ENCODE data around the gene MAN1B1.
"Not testable (repeated sequence)": the region's sequence is repeated elsewhere in the genome, so short reads cannot be mapped to it uniquely, and the experiment has no call there.

The MAN1B1 gene

DNA sequence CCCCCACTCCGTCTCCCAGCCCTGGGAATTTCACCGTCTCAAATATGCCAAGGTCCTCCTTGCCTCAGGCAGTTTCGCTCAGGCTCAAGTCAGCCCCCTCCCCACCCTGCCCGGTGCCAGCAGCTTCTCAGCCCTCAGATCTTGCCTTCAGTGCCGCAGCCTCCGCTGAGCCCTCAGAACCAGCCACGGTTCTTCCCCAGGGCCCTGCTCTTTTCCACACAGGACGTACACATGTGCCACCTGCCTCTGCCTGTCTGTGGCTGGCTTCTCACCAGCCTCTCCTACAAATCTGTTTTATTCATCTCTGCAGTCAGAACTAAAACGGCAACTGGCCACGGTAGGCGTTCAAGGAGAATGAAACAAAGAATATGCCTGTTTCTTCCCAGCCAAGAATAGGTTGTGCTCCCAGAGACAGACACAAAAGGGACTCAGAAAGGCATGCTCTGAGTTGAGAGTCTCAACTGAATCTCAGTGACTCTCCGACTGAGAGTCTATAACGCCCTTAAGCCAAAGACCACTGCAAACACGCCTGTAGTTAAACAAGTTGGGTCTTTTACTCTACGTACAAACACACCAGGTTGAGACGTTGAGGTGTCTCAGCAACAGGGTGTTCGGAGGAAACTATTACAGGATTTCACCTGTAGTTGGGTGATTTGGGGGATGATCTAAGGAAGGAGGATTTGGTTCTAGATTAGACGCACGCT, 41.5 kb downstream of the MAN1B1 start:
- peak overlapping the region; percentile 79 for H3K4me3 Mint-ChIP-seq
- H3K27me3 Mint-ChIP-seq = peaks cover 7% of the 10 kb centered on the region
- peak overlapping the region; percentile 90 for H3K27ac Mint-ChIP-seq (ENCODE audit: low read depth)
- DNase-seq (ENCODE audit: low spot score in 2 of 2) (no peak), ATAC-seq (replicated peaks; ENCODE audit: extremely low read depth, poor library complexity, severe bottlenecking) (no peak)
- no peaks in the 10 kb centered on the region for H3K9me3 Mint-ChIP-seq
- peaks cover 30% of the 10 kb centered on the region for H3K4me1 Mint-ChIP-seq
- H3K36me3 Mint-ChIP-seq (ENCODE audit: insufficient read depth) = peaks cover 18% of the 10 kb centered on the region

DNA sequence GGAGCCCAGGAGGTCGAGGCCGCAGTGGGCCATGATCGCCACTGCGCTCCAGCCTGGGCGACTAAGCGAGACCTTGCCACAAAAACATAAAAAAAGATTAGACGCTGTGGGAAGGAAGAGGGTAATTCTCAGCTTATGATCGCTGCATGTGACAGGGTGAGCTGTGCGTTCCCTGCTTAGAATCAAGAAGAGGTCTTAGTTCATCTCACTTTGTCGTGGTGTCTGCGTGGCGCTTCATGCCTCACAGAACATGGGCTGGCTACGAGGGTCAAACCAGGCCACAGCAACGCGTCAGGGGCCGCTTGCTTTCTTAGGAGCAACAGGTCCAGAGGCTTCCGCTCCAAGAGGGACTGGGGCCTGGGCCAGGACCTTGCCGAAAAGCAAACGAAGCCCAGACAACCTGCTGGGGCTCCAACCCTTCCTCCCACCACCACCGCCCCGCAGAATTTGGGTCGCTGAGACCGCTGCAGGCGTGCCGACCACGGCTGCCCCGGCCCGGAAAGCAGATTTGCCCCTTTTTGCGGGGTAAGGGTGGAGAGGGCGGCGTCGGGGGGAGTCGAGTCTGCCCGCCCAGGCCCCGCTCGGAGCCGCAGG, 42.2 kb downstream of the MAN1B1 start:
- H3K27ac Mint-ChIP-seq (ENCODE audit: low read depth) = peak overlapping the region; percentile 90
- H3K9me3 Mint-ChIP-seq = no peaks in the 10 kb centered on the region
- peak overlapping the region; percentile 79 for H3K4me3 Mint-ChIP-seq
- peaks cover 18% of the 10 kb centered on the region for H3K36me3 Mint-ChIP-seq (ENCODE audit: insufficient read depth)
- ATAC-seq (replicated peaks; ENCODE audit: extremely low read depth, poor library complexity, severe bottlenecking) (peak; percentile 21), DNase-seq (ENCODE audit: low spot score in 2 of 2) (no peak)
- H3K4me1 Mint-ChIP-seq = peaks cover 30% of the 10 kb centered on the region
- H3K27me3 Mint-ChIP-seq = peaks cover 7% of the 10 kb centered on the region

DNA sequence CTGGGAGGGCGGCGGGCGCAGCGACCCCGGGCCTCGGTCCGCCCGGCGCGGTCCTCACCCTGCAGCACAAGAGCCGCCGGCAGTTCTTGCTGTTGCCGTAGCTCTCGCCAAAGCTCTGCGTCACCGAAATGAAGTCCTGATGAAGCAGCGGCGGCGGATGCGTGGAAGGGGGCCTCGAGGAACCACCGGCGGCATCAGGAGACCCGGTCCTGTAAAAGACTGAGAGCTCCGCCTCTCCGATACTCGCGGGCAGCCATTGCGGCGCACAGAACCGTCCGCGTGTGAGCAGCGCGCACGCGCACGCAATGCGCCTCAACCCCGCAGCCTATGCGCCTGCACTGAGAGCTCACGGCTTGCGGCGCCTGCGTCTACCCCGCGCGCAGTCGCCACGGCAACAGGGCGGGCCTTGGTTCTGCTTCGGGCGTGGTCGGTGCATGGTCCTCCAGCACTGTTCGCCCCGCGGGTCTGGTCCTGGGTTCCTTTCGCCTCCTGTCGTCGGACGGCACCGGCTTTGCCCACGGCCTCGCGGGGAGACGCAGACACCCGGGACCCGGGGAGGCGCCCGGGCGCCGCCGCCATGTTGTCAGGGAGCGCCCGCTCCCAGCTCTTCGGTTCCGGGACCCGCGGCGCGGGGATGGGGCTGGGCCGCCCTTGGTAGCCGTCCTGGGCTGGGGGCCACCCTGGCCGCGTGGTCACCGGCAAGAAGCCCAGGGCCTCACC, 42.8 kb downstream of the MAN1B1 start:
- peaks cover 10% of the 10 kb centered on the region for H3K27me3 Mint-ChIP-seq
- H3K4me1 Mint-ChIP-seq = peaks cover 30% of the 10 kb centered on the region
- ATAC-seq (replicated peaks; ENCODE audit: extremely low read depth, poor library complexity, severe bottlenecking) = peak; percentile 96
- peak; percentile 76 to 84 for DNase-seq (ENCODE audit: low spot score in 2 of 2)
- peaks cover 18% of the 10 kb centered on the region for H3K36me3 Mint-ChIP-seq (ENCODE audit: insufficient read depth)
- no peaks in the 10 kb centered on the region for H3K9me3 Mint-ChIP-seq
- peak overlapping the region; percentile 79 for H3K4me3 Mint-ChIP-seq
- peak overlapping the region; percentile 90 for H3K27ac Mint-ChIP-seq (ENCODE audit: low read depth)

DNA sequence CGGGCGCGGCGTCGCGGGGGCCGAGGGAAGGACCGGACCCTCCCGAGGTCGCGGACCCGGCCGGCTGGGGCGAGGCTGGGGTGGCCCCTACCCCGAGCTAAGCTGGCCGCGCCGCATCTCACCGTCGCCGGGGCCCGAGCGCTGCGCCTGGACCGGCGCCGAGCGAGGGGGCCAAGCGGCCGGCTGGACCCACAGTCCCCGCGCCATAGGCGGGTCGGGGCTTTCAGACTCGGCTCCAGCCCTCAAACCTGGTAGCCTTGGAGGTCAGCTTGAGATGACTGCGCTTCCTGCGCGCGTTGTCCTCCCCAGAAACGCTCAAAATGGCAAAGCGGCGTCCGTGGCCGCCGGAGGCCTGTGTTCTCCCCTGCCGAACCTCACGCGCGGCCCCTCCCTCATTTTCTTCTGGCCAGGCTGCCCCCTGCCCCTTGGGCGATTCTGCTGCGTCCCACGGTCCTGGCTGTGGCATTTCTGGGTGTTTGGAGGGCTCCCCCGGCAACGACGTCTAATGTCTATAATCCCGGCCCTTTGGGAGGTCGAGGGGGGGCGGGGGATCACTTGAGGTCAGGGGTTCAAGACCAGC, 43.5 kb downstream of the MAN1B1 start:
- H3K4me3 Mint-ChIP-seq = peak overlapping the region; percentile 73

DNA sequence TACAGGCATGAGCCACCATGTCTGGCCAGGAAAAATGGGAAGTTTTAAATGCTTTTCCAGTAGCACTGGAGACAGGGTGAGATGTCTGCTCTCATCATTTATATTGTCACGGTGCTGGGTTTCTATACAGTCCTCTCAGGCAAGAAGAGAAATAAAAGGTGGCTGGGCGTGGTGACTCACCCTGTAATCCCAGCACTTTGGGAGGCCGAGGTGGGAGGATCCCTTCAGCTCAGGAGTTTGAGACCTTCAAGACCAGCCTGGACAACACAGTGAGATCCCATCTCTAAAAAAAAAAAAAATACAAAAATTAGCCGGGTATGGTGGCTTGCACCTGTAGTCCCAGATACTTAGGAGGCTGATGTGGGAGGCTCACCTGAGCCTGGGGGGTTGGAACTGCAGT, 47.4 kb downstream of the MAN1B1 start:
- H3K9me3 Mint-ChIP-seq = no peaks in the 10 kb centered on the region
- DNase-seq (ENCODE audit: low spot score in 2 of 2) = no peak
- no peak overlapping the region for H3K4me3 Mint-ChIP-seq
- H3K36me3 Mint-ChIP-seq (ENCODE audit: insufficient read depth) = peaks cover 13% of the 10 kb centered on the region
- H3K27me3 Mint-ChIP-seq = peaks cover 46% of the 10 kb centered on the region
- no peak overlapping the region for H3K27ac Mint-ChIP-seq (ENCODE audit: low read depth)
- ATAC-seq (replicated peaks; ENCODE audit: extremely low read depth, poor library complexity, severe bottlenecking) = no peak
- peaks cover 5% of the 10 kb centered on the region for H3K4me1 Mint-ChIP-seq

More for the DNA sequence above, 43.5 kb downstream of the MAN1B1 start:
- peak overlapping the region; percentile 53 for H3K27ac Mint-ChIP-seq (ENCODE audit: low read depth)
- no peak for DNase-seq (ENCODE audit: low spot score in 2 of 2)
- H3K36me3 Mint-ChIP-seq (ENCODE audit: insufficient read depth) = peaks cover 18% of the 10 kb centered on the region
- peaks cover 30% of the 10 kb centered on the region for H3K4me1 Mint-ChIP-seq
- no peak for ATAC-seq (replicated peaks; ENCODE audit: extremely low read depth, poor library complexity, severe bottlenecking)
- no peaks in the 10 kb centered on the region for H3K9me3 Mint-ChIP-seq
- peaks cover 17% of the 10 kb centered on the region for H3K27me3 Mint-ChIP-seq

DNA sequence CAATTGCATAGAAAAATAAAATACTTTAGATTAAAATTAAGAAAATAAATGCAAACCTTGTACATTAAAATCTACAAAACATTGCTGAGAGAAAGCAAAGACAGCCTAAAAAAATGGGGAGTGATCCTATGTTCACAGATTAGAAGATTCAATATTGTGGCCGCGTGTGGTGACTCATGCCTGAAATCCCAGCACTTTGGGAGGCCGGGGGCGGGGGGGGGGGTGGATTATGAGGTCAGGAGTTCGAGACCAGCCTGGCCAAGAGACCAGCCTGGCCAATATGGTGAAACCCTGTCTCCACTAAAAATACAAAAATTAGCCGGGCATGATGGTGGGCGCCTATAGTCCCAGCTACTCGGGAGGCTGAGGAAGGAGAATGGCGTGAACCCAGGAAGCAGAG, 48.4 kb downstream of the MAN1B1 start:
- H3K27me3 Mint-ChIP-seq = peaks cover 54% of the 10 kb centered on the region

DNA sequence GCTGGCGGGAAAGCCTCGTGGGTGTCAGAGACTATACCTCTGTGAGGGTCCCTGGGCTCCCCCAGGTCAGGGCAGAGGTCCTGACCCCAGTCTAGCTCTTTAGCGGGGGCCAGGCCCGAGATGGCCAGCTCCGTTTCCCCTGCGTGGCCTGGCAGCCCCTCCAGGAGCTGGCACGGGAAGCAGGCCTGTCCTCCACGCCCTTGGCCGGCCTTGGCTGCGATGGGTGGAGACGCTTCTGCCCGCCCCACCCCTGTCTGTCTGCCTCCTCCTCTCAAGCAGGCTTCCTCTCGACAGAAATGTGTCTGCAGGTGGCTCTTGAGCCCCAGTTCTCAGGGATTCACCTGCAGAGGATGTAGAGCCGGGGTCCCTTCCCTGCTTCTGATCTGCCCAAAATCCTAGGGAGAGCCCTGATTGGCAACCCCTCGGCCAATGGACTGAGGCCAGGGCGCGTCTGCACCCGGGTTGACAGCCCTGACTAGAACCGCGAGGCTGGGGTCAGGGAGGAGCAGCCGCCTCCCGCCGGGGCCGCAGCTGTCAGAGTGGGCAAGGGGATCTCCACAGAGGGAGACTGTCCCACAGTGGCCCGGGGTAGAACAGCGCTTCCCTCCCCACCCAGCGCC, 49.6 kb downstream of the MAN1B1 start:
- H3K4me1 Mint-ChIP-seq = no peaks in the 10 kb centered on the region
- H3K36me3 Mint-ChIP-seq (ENCODE audit: insufficient read depth) = peaks cover 16% of the 10 kb centered on the region
- DNase-seq (ENCODE audit: low spot score in 2 of 2) (no peak), ATAC-seq (replicated peaks; ENCODE audit: extremely low read depth, poor library complexity, severe bottlenecking) (no peak)
- no peak overlapping the region for H3K27ac Mint-ChIP-seq (ENCODE audit: low read depth)
- no peaks in the 10 kb centered on the region for H3K9me3 Mint-ChIP-seq
- H3K27me3 Mint-ChIP-seq = peaks cover 62% of the 10 kb centered on the region
- no peak overlapping the region for H3K4me3 Mint-ChIP-seq

More for the DNA sequence above, 48.4 kb downstream of the MAN1B1 start:
- ATAC-seq (replicated peaks; ENCODE audit: extremely low read depth, poor library complexity, severe bottlenecking); H3K27ac Mint-ChIP-seq (ENCODE audit: low read depth); H3K4me3 Mint-ChIP-seq; DNase-seq (ENCODE audit: low spot score in 2 of 2); H3K9me3 Mint-ChIP-seq; H3K4me1 Mint-ChIP-seq: not testable (repeated sequence)
- H3K36me3 Mint-ChIP-seq (ENCODE audit: insufficient read depth) = peaks cover 16% of the 10 kb centered on the region

DNA sequence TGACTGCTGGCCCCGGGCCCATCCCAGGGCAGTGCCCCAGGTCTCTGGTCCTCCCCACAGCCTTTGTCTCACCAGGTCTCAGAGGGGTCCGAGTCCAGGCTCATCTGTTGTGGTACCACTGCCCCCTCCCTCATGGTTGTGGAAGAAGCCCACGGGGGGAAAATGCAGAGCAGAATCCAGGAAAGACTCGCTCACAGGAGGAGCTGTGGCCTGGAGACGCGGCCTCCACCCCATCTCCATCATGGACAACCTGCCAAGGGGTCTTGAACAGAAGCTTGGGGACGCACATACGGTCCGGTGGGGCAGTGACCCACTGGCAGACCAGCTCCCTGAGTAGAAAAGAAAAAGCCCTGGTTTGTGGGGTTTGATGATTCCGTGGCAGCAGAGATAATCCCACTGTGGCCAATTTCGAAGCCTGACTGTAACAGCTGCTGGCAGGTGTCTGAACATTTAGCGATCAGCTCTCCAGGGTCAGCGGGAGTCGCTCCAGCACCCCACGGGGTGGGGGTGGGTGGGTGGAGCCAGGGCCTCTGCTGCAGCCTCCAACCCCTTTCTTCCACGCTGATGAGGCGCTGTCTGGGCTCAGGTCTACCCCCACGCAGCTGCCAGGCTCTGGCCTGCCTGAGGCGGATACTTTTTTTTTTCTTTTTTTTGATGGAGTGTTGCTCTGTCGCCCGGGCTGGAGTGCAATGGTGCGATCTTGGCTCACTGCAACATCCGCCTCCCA, 50.3 kb downstream of the MAN1B1 start:
- ATAC-seq (replicated peaks; ENCODE audit: extremely low read depth, poor library complexity, severe bottlenecking) (no peak), DNase-seq (ENCODE audit: low spot score in 2 of 2) (no peak)
- Mint-ChIP-seq H3K4me1 (no peaks in the 10 kb centered on the region), H3K27ac (ENCODE audit: low read depth) (no peak overlapping the region), H3K27me3 (peaks cover 69% of the 10 kb centered on the region), H3K9me3 (no peaks in the 10 kb centered on the region), H3K36me3 (ENCODE audit: insufficient read depth) (peaks cover 14% of the 10 kb centered on the region), H3K4me3 (no peak overlapping the region)

DNA sequence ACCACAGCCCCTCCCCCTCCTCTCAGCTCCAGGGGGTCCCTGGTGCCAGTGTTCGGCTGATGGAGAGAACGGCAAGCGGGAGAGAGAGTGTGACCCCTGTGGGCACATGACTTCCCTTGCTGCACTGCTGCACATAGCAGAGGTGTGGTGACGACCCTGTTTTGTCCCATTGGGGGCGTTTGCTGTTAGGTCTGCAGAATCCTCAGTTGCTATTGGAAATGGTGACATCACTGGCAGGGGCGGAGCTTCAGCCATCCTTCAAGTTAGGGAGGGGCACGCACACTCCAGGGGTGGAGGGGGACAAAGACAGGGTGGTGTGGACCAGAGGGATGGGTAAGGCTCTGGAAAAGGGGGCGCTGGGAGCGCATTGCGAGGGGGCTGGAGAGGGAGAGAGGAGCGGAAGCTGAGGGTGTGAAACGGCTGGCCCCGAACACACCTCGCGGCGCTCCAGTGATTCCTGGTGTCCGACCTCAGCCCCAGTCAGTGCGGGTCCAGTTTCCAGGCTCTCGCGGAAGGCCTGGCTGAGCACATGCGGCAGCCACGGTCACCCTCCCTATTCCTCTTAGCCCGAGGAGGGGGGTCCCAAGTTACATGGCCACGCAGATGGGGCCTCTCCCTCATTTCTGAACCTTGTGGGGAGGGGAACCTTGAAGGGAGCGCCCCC, 51.4 kb downstream of the MAN1B1 start:
- Mint-ChIP-seq H3K9me3 (no peaks in the 10 kb centered on the region), H3K27me3 (peaks cover 71% of the 10 kb centered on the region), H3K4me3 (no peak overlapping the region), H3K36me3 (ENCODE audit: insufficient read depth) (peaks cover 16% of the 10 kb centered on the region), H3K27ac (ENCODE audit: low read depth) (no peak overlapping the region), H3K4me1 (no peaks in the 10 kb centered on the region)
- no peak for DNase-seq (ENCODE audit: low spot score in 2 of 2)
- no peak for ATAC-seq (replicated peaks; ENCODE audit: extremely low read depth, poor library complexity, severe bottlenecking)

DNA sequence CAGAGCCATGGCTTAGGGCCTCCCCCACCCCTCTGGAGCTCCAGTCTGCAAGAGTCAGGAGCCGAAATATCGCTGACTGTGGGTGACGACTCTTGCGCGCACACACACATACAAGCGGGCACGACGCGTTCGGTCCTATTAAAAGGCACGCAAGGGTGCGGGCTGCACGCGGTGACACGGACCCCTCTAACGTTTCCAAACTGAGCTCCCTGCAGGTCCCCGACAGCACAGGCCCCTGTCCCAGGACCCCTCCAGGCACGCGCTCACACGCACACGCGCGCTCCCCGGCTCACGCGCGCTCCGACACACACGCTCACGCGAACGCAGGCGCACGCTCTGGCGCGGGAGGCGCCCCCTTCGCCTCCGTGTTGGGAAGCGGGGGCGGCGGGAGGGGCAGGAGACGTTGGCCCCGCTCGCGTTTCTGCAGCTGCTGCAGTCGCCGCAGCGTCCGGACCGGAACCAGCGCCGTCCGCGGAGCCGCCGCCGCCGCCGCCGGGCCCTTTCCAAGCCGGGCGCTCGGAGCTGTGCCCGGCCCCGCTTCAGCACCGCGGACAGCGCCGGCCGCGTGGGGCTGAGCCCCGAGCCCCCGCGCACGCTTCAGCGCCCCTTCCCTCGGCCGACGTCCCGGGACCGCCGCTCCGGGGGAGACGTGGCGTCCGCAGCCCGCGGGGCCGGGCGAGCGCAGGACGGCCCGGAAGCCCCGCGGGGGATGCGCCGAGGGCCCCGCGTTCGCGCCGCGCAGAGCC, 52.1 kb downstream of the MAN1B1 start, which contains the start of gene GRIN1:
GRIN1 (plus strand) TSS at position 433 of the 746 bp plus-strand sequence. CDS start 333 bp downstream, outside the sequence.
- peaks cover 16% of the 10 kb centered on the region for H3K36me3 Mint-ChIP-seq (ENCODE audit: insufficient read depth)
- ATAC-seq (replicated peaks; ENCODE audit: extremely low read depth, poor library complexity, severe bottlenecking) (peak; percentile 24), DNase-seq (ENCODE audit: low spot score in 2 of 2) (no peak)
- H3K4me1 Mint-ChIP-seq = no peaks in the 10 kb centered on the region
- no peak within 1 kb of the TSS for H3K27ac Mint-ChIP-seq (ENCODE audit: low read depth)
- H3K27me3 Mint-ChIP-seq = peaks cover 78% of the 10 kb centered on the region
- H3K4me3 Mint-ChIP-seq = no peak within 1 kb of the TSS
- H3K9me3 Mint-ChIP-seq = no peaks in the 10 kb centered on the region
